NCI-H2196 (cell line): ENCODE results near the gene TENM3.
"Not testable (repeated sequence)": the region's sequence is repeated elsewhere in the genome, so short reads cannot be mapped to it uniquely, and the experiment has no call there.

ENCODE experiments used
- DNase-seq: peaks from one replicate; lab custom pipeline; 2025; ENCODE audit not compliant: unreplicated experiment; lab: John Stamatoyannopoulos, UW

TENM3 gene

GRCh38 chr4:182227611-182228010, 15.6 kb upstream of the TENM3 start:
- no peak for DNase-seq

- DNase-seq, result no peak
Measured at GRCh38 chr4:182228991-182229577, 14.1 kb upstream of the TENM3 start.

- no peak for DNase-seq
Measured at GRCh38 chr4:182230256-182230655, 12.9 kb upstream of the TENM3 start.

GRCh38 chr4:182231080-182231479, 12.1 kb upstream of the TENM3 start:
- no peak for DNase-seq

GRCh38 chr4:182231496-182231895, 11.7 kb upstream of the TENM3 start:
- DNase-seq, result no peak

- DNase-seq, result no peak
Measured at GRCh38 chr4:182233310-182234090, 9.7 kb upstream of the TENM3 start.

GRCh38 chr4:182235021-182235795, 8.0 kb upstream of the TENM3 start:
- DNase-seq, result no peak

- no peak for DNase-seq
Measured at GRCh38 chr4:182236186-182236585, 7.0 kb upstream of the TENM3 start.

- DNase-seq, result not testable (repeated sequence)
Measured at GRCh38 chr4:182237010-182237409, 6.2 kb upstream of the TENM3 start.

- no peak for DNase-seq
Measured at GRCh38 chr4:182238355-182238931, 4.8 kb upstream of the TENM3 start.

GRCh38 chr4:182240161-182241130, 2.8 kb upstream of the TENM3 start:
- no peak for DNase-seq

GRCh38 chr4:182242260-182242659, 942 bp upstream of the TENM3 start:
- DNase-seq, result not testable (repeated sequence)

GRCh38 chr4:182242787-182243186, 415 bp upstream of the TENM3 start:
- no peak for DNase-seq

- no peak for DNase-seq
Measured at GRCh38 chr4:182245041-182245440, 1.8 kb downstream of the TENM3 start.

GRCh38 chr4:182245541-182246215, 2.5 kb downstream of the TENM3 start:
- no peak for DNase-seq

- DNase-seq, result no peak
Measured at GRCh38 chr4:182246401-182247205, 3.4 kb downstream of the TENM3 start.

- no peak for DNase-seq
Measured at GRCh38 chr4:182248295-182248694, 5.1 kb downstream of the TENM3 start.

GRCh38 chr4:182250446-182250845, 7.2 kb downstream of the TENM3 start:
- no peak for DNase-seq

- DNase-seq, result no peak
Measured at GRCh38 chr4:182251116-182251515, 7.9 kb downstream of the TENM3 start.
